Body of pancreas (tissue), 4 donors: ENCODE results near the gene LRPPRC. TPM values are rescaled to one million over a fixed set of nuclear protein-coding genes. Genes with fewer than 3 reads are reported as not detected.

Source experiments
- ATAC-seq: fragments of 150-250 bp; one replicate; pipeline ENCODE4 v1.9.1; 2016
- DNase-seq, 4 donors: peaks; one replicate each; pipeline ENCODE4 v3.0.0-alpha.2; 2019
- H3K27ac ChIP-seq, 4 donors: fragments of 200-600 bp; sonication (generic); 1 replicate in 3 of 4; 2 replicates in 1 of 4; pipeline versions ENCODE4 v1.5.1 to v1.6.1; 2016 to 2019; ENCODE audit warnings: mild to moderate bottlenecking in 1 of 4, mixed read lengths in 1 of 4, moderate library complexity in 1 of 4
- H3K27me3 ChIP-seq, 2 donors: fragments of 200-600 bp; sonication (generic); one replicate each; pipeline ENCODE4 v1.6.0; 2016; ENCODE audit warnings: mild to moderate bottlenecking in 1 of 2
- H3K36me3 ChIP-seq, 2 donors: fragments of 200-600 bp; sonication (generic); replicated peaks in 1 of 2; 2 replicates each; pipeline ENCODE4 v1.5.1; 2016; ENCODE audit warnings: low read depth in 2 of 2; ENCODE audit not compliant: insufficient read depth in 1 of 2
- H3K4me1 ChIP-seq: fragments of 200-600 bp; sonication (generic); one replicate; pipeline ENCODE4 v1.6.0; 2016
- H3K4me3 ChIP-seq, 2 donors: fragments of 200-600 bp; sonication (generic); 1 replicate in 1 of 2; 2 replicates in 1 of 2; pipeline ENCODE4 v1.5.1; 2016 to 2019
- H3K9me3 ChIP-seq, 3 donors: fragments of 200-600 bp; sonication (generic); 1 replicate in 2 of 3; 2 replicates in 1 of 3; pipeline ENCODE4 v1.5.1; 2016
- POLR2A ChIP-seq, 3 donors: fragments of 450-650 bp; IDR thresholded peaks; one replicate each; pipeline ENCODE4 v1.6.1; 2016; ENCODE audit warnings: antibody characterized with exemption in 3 of 3, mild to moderate bottlenecking in 2 of 3
- WGBS, 2 donors: methylation state at CpG; one replicate each; pipeline ENCODE4 v1.1.5; 2017; 5-methylcytosine and 5-hydroxymethylcytosine counted together
- intact Hi-C: fragments of 100-400 bp; cut with DNase I; formaldehyde crosslinking; loops from one replicate; pipeline ENCODE4 v1.15.1; 2023
- total RNA-seq, 2 donors: library from RNA; depleted of rRNA; stranded (reverse); fragments of >200 nt; gene quantifications; one replicate each; pipeline ENCODE4 v1.1.0, GENCODE V29; 2016
- TF ChIP-seq, protein P1 (sequence below), 7 experiments: fragments of 450-650 bp in 4 of 7; fragments of 200-600 bp in 3 of 7; sonication (generic) in 3 of 7; IDR thresholded peaks; one replicate each; pipeline ENCODE4 v1.5.1; 2016 to 2019; ENCODE audit warnings: antibody characterized with exemption in 7 of 7

Gene LRPPRC
- total RNA-seq, 2 donors from 2014 or later, result 33.5 to 50.8 TPM

DNA sequence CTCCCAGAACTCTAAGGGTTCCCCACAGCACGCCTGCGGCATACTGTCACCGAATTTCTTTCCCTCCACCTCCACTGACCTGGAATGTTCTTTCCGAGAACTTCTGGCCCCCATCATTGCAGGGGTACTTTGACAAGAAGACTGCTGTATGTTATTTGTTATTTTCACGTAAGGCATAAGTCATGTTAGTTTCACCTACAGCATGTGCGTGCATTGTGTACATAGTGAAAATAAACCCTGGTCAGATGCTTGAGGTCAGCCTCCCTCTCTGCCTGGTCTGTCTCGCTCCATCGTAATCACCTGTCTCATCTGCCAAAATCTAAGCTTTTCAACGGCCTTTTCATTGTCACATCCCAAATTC, 152.9 kb downstream of the LRPPRC start:
- no peak for DNase-seq
- TF ChIP-seq, protein P1, sequence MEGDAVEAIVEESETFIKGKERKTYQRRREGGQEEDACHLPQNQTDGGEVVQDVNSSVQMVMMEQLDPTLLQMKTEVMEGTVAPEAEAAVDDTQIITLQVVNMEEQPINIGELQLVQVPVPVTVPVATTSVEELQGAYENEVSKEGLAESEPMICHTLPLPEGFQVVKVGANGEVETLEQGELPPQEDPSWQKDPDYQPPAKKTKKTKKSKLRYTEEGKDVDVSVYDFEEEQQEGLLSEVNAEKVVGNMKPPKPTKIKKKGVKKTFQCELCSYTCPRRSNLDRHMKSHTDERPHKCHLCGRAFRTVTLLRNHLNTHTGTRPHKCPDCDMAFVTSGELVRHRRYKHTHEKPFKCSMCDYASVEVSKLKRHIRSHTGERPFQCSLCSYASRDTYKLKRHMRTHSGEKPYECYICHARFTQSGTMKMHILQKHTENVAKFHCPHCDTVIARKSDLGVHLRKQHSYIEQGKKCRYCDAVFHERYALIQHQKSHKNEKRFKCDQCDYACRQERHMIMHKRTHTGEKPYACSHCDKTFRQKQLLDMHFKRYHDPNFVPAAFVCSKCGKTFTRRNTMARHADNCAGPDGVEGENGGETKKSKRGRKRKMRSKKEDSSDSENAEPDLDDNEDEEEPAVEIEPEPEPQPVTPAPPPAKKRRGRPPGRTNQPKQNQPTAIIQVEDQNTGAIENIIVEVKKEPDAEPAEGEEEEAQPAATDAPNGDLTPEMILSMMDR (IDR thresholded peaks at IDR 0.05), result no peak
- TF ChIP-seq POLR2A (IDR thresholded peaks at IDR 0.05), result no peak
- no peaks in the 10 kb centered on the region for H3K4me1 ChIP-seq
- no peaks in the 10 kb centered on the region for H3K9me3 ChIP-seq
- no peak for ATAC-seq
- H3K4me3 ChIP-seq, result no peak overlapping the region
- H3K27me3 ChIP-seq, result no peaks in the 10 kb centered on the region
- intact Hi-C loops, result no loop called here
- no peak overlapping the region for H3K27ac ChIP-seq
- no peaks in the 10 kb centered on the region for H3K36me3 ChIP-seq
- 71 to 76% methylated on average over 9 of the region's 9 CpGs for WGBS, 2 donors

DNA sequence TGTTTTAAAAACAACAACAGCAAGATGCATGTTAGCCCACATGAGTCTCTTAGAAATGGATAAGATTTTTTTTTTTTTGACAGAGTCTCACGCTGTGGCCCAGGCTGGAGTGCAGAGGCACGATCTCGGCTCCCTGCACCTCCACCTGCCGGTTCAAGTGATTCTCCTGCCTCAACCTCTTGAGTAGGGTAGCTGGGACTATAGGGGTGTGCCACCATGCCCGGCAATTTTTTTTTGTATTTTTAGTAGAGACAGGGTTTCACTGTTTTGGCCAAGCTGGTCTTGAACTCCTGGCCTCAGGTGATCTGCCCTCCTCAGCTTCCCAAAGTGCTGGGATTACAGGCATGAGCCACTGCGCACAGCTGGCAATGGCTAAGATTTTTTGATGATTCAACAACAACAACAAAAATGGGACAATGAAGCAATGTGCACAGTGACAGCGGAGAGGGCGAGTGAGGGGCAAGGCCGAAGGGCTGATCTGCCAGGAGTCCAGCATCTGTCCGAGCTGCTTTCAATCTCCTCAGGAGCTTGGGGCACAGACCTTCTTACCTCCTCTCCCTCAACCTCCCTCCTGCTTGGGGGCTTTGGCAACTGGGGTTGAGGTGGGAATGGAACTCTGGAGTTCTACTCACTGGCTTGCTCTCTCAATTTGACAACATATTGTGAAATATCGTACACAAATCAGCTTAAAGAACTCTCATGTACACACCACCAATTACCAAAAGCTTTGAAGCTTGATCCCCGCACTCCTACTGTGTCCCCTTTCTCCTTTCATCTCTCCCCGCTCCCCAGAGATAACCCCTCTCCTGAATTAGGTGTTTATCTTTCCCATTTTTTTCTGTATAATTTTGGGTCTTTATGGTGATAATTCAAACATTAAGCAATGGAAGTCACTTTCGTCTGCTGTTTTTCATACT, 153.6 kb downstream of the LRPPRC start:
- 81 to 87% methylated on average over 14 of the region's 14 CpGs for WGBS, 2 donors
- ATAC-seq, result no peak
- Histone ChIP-seq H3K4me1 (no peaks in the 10 kb centered on the region), H3K9me3 (no peaks in the 10 kb centered on the region), H3K27ac (no peak overlapping the region), H3K27me3 (no peaks in the 10 kb centered on the region), H3K4me3 (no peak overlapping the region), H3K36me3 (no peaks in the 10 kb centered on the region)
- intact Hi-C loops, result no loop called here
- TF ChIP-seq POLR2A (IDR thresholded peaks at IDR 0.05), result no peak
- TF ChIP-seq, protein P1 (IDR thresholded peaks at IDR 0.05), result no peak
- DNase-seq, result no peak

DNA sequence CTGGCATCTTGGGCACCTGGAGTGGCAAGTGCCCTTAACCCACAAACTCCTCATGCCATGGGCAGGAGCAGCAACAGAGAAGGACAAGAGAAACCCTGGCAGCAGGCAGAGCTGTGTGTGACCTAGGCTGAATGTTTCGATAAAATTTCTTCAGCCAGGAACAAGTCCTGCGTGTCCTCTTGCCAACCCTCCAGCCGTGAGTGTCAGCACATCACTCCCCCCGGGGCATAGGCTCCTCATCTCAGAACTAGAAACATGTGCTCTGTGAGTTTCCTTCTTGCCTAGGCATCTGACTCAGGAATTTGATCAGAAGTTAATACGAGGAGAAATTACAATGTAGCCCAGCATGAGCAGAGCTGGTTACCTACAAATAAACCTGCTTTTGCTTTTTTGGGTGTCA, 154.8 kb downstream of the LRPPRC start:
- Histone ChIP-seq H3K27ac (no peak overlapping the region), H3K9me3 (no peaks in the 10 kb centered on the region), H3K36me3 (no peaks in the 10 kb centered on the region), H3K27me3 (no peaks in the 10 kb centered on the region), H3K4me1 (no peaks in the 10 kb centered on the region), H3K4me3 (no peak overlapping the region)
- WGBS, 2 donors, result 62 to 71% methylated on average over 5 of the region's 5 CpGs
- TF ChIP-seq, protein P1 (IDR thresholded peaks at IDR 0.05), result no peak
- ATAC-seq, result no peak
- intact Hi-C loops, result no loop called here
- DNase-seq, result no peak

DNA sequence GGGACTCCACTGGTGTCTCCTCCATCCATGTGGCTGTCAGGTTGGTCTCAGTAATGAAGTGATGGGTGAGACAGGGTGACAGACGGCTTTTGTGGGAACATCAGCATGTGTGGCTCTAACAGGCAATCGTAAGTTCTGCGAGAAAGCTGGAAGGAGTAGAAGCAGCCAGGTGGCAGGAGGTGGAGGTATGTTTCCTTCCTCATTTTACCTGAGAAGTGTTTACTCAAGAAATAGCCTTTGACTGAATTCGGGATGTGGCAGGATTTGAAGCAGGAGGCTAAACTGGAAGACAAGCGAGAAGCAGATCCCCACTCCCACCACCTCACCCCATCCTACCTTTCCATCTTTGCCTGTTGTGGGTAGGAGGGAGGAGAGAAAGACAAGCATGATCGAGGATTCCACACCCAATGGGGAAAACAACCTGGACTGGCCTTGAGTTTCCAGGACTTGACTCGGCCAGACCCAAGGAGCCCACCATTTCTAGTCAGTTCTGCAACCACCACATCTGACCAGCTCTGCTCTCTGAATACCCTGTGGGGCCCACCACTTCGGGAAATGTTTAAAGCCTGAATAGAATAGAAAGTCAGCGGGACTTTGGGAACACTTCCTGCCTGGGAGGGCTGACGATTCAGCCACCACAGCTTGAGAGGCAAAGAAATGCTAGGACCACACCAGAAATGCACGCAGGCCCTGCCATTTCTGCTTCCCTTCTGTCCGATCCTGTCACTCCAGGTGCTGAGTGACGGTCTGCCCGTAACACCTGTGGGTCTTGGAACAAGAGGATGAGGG, 155.8 kb downstream of the LRPPRC start:
- Histone ChIP-seq H3K9me3 (no peaks in the 10 kb centered on the region), H3K27me3 (no peaks in the 10 kb centered on the region), H3K36me3 (no peaks in the 10 kb centered on the region), H3K4me3 (no peak overlapping the region), H3K4me1 (no peaks in the 10 kb centered on the region), H3K27ac (no peak overlapping the region)
- 76 to 77% methylated on average over 14 of the region's 14 CpGs for WGBS, 2 donors
- ATAC-seq, result no peak
- no peak for DNase-seq
- intact Hi-C loops, result no loop called here
- TF ChIP-seq POLR2A (IDR thresholded peaks at IDR 0.05), result no peak
- TF ChIP-seq, protein P1 (IDR thresholded peaks at IDR 0.05), result no peak
